ENCODE measurements around the gene DMC1.
"Not testable (repeated sequence)": the region's sequence is repeated elsewhere in the genome, so short reads cannot be mapped to it uniquely, and the experiment has no call there.

Gene DMC1

DNA sequence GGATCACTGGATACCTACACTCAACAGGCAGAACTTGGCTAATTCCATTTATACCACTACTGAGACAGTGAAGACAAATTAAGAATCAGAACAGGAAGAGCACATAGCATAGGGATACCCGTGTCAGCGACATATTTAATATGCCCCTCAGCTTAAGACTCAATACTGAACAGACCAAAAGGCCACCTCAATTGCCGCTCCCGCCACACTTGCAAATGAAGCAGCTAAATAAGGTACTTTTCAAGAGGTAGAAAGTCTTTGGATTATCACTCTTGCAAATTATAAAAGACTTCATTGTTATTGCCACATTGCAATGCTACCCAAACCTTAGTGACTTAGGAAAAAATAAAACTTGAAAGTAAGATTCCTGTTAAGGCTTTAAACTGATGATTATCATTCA is 67.0 kb downstream of the DMC1 start:
- no peak for DNase-seq (ENCODE audit: low read depth in 2 of 2)

DNA sequence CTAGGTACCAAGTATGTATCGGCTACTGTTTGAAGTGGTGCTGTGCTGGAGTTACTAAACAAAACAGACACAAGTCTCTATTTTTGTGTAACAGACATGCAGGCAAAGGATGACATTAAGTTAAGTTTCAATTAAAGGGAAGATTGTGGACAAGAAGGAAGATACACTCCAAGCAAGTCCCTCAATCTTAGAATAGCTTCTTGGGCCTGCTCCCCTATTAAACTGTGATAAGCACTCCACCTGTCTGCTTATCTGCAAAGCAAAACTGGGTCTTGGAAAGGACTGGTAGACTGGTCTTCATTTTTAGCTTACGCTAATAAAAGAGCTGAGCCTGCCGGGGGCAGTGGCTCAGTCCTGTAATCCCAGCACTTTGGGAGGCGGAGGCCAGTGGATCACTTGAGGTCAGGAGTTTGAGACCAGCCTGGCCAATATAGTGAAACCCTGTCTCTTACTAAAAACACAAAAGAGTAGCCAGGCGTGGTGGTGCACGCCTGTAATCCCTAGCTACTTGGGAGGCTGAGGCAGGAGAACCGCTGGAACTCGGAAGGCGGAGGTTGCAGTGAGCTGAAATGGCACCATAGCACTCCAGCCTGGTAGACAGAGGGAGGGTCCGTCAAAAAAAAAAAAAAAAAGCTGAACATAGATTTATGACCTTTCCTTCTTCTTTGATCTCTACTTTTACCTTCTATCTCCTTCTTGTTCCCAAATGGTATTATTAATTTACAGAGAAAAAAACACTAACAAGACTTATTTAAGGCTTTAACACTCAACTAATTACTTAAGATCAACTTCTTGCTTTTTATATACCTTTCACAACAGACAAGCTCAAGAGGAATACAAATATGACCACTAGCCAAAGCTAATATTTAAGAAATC is 67.9 kb downstream of the DMC1 start:
- DNase-seq (ENCODE audit: low read depth in 2 of 2), result no peak

DNA sequence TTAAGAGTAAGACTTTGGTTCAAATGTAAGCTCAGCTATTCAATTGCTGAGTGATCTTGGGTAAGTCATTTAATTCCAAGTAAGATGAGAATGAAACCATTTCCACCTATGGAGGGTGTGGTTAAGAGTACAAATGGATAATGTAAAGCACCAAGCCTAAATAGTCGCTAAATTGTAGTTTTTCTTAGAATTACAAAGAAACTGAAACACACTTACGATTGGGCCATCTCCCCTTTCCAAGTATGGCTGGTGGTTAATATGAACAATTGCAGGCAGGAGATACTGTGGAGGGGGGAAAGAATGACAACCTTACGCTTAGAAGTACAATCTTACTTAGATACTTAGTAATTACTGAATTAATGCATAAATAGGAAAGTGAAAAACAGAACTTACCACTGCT is 72.1 kb downstream of the DMC1 start:
- DNase-seq (ENCODE audit: low read depth in 2 of 2), result no peak

DNA sequence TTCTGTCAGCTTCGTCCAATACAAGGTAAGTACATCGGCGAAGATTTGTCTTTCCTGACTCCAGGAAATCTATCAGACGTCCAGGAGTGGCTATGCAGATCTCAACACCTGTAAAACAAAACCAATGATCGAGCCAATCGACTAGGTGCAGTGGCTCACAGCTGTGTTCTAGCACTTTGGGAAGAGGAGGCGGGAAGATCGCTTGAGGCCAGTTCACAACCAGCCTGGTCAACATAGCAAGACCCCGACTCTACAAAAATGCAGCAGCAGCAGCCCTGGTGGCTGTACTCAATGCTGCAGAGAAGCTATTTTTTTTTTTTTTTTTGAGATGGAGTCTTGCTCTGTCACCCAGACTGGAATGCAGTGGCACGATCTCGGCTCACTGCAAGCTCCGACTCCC is 75.0 kb downstream of the DMC1 start:
- DNase-seq (ENCODE audit: low read depth in 2 of 2), result no peak

DNA sequence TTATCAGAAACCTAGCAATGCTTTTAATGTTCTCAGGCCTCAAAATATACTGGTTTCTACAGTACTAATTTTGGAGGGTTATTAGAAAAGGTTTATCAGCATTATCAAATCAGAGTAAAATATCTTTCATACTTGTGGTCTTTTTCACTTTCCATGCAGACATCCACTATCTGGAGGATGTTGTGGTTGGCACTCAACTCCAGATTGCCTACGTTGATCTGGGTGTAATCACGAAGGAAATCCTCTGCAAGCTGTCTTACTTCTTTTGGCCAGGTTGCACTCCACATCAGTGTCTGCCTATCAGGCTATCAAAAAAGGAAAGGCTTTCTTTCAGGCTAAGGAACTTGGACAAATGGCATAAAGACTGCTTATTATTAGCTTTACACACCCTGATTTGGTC is 75.5 kb downstream of the DMC1 start:
- DNase-seq (ENCODE audit: low read depth in 2 of 2), result no peak

DNA sequence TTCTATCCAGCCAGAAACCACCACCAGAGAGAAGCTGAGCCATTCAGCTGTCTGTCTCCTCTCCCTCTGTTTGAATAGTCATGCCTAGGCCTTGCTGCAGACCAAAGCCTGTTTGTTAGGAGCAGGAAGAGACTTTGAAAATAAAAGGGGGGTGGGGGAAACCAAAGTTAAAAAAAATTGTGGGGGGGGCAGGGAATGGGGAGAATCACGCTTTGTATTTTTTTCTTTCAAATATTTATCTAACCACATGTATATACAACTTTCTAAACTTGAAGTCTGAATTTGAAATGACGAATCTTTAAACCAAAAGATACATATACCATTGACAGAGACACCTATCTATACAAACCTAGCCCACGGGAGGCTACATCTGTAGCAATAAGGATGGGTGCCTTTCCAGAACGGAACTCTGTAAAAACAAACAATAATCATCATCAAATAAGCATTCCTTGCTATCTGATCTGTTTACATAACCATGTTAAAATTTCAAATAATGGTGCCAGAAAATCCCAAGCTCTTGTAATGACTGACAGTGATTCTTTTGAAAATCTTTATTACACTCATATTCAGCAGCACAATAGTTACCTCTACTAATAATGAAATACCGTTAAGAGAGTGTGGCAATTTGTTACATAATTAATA is 78.2 kb downstream of the DMC1 start:
- DNase-seq (ENCODE audit: low read depth in 2 of 2), result no peak

DNA sequence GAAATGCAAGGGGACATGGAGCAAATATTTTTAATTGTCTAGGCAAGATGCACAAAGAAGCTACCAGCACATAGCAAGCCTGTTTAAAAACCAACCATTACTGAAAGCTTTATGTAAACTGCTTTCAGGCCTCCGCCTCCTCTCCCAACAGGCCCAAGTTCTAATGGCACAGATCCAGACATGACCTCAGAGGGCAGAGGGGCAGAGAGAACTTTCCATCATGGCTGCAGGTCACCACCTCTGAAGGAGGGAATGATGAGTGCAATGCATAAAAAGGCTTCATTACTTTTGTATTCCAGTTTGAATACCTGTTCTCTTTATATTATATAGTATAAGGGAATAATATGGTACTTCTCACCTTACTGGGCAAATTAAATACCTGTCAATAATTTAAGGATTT is 79.1 kb downstream of the DMC1 start:
- DNase-seq (ENCODE audit: low read depth in 2 of 2), result no peak

DNA sequence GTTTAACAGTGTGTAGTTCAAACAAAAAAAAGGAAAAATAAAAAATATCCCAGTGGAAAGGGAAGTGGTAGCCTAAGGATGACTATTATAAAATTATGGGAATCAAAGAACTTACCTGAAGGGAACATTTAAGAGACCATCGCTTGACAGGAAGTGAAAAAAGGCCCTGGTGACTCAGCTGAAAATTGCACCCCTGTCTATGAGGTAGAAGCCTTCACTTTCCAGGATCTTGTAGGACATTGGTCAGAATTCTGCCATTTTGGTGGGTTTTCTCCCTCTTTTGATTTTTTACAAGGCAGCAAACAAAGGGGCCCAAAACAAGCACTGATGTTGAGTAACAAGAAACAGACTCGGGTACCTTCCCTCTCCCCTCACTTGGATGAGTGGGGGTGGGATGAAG is 79.5 kb downstream of the DMC1 start:
- no peak for DNase-seq (ENCODE audit: low read depth in 2 of 2)

DNA sequence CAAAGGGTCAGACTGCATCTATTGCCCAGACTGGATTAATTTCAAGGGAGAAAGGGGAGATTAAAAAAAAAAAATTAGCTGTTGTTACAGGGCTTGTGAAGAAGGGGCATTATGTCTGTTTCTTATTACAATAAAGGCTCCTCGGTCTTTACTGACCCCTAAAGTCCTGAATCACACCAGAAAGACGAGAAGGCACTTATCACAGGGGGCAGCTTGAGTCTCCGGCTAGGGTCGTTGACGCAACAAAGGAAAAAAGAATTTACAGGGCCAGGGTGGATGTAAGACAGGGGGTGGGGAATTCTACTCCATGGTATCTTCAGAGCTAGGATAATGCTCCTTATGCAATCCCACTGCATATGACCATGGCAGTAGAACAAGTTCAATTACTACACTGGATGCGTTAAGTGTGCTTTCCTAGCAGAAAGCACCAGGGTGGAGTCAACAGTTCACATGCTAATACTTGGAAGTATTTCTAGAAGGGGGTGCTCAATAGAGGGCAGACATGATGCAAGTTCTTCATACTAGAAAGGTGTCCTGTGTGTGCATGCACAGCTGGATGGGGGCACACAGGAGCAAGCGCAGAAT is 80.3 kb downstream of the DMC1 start:
- no peak for DNase-seq (ENCODE audit: low read depth in 2 of 2)

DNA sequence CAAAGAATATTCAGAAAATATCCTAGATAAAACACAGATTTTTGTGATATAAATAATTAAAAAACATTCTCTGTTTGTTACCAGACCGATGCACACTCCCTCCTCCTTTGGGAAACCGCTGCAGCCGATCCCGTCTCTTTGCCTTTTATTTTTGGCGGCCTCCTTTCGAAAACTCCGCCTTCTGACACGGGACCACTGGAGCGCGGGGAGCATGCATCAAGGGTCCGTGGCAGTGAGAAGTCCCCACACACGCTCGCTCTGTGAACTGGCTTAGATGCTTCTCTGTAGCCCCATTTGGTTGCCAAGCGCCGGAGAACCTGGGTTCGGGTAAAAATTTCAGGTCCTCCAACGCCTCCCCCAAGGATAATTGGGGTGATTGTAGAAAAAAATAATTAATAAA is 80.8 kb downstream of the DMC1 start:
- DNase-seq (ENCODE audit: low read depth in 2 of 2), result no peak

DNA sequence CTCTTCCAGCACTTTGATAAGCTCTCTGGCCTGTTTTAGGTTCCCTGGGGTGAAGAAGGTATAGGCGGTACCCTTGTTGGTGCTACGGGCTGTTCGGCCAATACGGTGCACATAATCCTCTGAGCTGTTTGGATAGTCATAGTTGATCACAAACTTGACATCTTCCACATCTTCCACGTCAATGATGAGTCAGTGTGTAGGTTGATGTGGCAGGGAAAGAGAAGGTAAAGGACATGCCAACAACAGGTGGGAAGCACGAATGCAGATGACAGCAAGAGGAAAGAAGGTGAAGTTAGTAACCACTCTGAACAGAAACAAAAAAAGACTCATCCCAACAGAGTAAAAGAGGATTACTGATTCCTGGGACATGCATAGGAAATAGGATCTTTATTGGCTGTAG is 82.0 kb downstream of the DMC1 start:
- no peak for DNase-seq (ENCODE audit: low read depth in 2 of 2)

DNA sequence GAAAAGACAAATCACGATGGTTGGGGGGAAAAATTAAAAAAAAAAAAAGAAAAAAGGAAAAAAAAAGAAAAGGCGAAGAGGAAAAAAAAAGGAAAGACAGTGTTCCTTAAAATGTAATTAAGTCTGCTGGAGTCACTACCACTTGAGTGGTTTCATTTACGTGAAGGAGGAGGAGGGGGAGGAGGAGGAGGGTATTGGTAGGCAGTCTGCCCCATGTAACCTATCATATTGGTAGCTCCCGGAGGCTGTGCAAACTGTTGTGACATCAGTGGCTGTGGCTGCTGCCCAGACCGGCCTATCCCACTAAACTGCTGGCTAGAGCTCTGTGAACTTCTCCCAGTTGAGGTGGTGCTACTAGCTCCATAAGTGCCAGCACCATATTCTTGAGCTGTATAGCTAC is 84.2 kb downstream of the DMC1 start:
- no peak for DNase-seq (ENCODE audit: low read depth in 2 of 2)

DNA sequence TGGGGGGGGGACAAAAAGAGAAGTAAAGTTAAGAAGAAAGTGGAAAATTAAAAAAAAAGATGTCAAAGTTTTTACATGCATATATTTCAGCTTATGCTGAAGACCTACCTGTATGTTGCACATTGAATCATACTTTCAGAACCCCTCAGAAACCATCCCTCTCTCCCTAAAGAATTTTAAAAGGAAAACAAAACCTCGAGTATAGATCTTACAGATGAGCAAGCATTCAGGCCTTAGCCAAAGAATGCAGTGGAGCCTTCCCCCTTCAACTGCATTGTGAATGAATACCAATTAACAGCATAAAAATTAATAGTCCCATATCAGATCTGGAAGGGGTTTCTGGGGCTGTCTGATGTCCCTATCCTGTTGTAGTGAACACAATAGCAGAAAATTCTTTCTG is 85.7 kb downstream of the DMC1 start:
- no peak for DNase-seq (ENCODE audit: low read depth in 2 of 2)

DNA sequence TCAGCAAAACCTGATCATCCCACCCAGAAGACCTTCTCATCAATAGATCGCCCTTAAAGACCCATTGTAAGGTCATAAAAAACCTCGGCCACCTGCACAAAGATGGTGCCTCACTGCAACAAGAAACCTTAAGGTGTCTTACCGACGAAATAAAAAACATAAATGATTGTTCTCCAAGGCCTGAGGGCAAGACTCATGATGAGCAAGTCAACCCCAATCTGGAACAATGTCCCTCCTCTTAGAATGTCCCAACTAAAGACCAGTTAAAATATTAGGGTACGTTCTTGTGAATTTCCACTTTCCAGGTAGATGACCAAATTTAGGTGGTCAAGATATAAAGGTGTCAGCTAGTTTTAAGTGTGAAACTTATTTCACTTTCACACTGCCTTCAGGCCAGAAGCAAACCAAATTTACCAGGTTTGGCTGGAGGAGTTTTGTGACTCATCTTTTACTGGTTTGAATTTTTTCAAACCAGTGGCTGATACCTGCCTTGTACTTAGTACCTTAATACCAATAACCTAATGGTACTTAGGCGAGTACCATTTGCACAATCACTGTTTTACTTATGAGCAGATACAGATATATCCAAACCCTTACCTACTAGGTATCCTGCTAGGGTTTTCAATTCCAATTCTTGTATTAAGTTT is 87.2 kb downstream of the DMC1 start:
- no peak for DNase-seq (ENCODE audit: low read depth in 2 of 2)

DNA sequence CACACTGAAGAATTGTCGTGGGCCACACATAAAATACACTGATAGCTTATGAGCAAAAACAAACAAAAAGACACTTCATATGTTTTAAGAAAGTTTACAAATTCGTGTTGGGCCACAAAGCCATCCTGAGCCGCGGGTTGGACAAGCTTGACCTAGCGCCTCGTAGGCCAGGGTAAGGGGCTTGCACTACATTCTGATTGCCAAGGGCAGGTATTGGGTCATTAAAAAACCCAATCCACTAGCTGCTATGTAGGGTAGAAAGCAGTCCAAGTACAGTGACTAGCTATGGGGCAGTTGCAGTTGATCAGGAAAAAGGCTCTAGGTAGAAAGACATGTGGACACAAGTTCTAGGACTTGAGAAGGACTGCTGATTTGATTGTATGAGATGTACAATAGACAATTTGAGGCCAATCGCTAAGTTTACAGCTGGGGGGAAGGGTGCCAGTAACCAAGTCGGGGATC is 88.1 kb downstream of the DMC1 start:
- no peak for DNase-seq (ENCODE audit: low read depth in 2 of 2)

DNA sequence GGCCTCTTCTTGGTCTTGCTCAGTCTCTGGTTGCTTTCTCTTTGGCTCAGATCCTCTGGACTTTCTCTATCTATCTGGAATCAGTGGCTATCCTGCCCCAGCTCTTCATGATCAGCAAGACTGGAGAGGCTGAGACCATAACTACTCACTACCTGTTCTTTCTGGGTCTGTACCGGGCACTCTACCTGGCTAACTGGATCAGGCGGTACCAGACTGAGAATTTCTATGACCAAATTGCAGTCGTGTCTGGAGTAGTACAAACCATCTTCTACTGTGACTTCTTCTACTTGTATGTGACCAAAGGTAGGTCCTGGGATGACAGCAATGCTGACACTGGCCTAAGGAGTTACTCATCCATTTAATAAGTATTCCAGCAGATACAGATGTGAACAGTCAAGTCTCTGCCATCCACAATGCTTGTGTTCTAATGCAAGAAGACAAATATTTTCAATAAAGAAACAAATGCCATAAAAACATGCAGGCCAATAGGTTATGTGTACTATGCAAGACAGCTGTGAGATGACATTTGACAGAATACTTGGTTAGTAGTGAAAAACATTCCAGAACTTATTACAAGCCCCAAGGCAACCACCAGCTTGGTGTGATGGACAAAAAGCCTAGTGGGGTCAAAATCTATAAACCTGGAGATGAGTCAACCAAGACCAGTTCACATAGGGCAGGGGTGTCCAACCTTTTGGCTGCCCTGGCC is 88.7 kb downstream of the DMC1 start:
- no peak for DNase-seq (ENCODE audit: low read depth in 2 of 2)

DNA sequence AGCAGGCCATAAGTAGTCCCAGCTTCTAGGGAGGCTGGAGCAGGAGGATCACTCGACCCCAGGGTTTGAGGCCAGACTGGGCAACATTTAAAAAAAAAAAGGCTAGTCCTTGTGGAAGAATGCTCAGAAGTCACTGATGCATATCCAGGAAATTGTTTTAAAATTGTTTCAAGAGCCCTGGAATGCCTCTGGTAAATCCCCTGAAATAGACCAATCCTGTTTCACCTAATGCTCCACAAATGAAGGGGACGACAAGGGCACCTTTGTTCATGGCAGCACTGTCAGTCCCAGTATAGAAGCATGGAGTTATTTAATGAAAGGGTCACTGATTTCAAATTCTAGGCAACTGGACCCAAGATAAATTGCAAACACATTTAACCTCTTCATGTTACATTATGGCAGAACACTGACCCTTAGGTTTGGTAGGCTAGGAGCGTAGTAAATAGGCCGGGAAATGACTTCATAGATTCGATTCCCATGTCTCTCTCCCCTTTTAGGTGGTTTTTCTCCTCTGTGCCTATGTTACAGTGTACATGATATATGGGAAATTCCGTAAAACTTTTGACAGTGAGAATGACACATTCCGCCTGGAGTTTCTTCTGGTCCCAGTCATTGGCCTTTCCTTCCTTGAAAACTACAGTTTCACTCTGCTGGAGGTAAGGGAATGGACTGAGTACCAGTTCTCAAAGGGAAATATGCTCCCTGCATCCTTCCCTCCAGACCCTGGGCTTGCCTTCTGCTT is 90.7 kb downstream of the DMC1 start:
- DNase-seq (ENCODE audit: low read depth in 2 of 2), result no peak

DNA sequence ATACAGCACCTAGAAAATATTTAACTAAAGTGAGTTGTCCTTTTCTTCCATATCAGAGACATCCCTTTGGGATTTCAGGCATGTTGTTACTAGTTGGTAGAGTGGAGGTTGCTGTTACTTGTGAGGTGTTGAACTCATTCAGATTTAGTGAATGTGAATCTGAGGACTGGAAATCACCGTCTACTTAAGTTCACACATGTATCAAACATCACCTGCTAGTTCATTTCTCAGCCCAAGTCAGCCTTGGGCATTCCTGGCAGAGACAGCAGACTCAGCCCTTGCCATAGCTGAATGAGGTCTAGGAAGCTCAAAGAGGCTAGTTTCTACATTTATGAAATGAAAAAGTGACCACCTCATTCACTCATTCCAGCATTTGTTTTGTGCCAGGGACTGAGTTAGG is 92.4 kb downstream of the DMC1 start:
- DNase-seq (ENCODE audit: low read depth in 2 of 2), result no peak

DNA sequence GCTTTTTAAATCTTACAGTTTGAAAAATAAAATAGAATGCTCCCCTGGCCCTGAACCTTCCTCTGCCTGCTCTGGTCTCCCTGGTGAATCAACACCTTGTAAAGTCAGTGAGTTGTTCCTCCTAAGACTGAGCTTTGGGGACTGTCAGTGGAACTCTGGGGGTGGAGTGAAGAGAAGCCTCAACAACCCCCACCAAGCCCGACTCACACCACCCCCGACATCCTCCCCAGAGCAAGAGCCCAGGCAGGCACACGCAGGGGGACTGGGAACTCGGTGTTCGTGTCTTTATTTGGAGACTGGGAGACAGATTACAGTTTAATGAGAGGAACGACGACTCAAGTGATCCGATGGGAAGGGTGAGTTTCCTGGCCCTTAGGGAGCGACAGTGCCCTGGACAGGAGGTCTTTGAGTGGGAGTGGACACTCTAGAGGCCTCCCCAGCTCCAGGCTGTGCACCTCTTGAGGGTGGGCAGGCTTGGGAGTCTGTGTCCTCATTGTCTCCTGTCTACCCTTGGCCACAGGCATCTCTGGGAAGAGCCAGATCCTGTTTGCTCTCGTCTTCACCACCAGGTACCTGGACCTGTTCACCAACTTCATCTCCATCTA is 95.9 kb downstream of the DMC1 start:
- no peak for DNase-seq (ENCODE audit: low read depth in 2 of 2)

DNA sequence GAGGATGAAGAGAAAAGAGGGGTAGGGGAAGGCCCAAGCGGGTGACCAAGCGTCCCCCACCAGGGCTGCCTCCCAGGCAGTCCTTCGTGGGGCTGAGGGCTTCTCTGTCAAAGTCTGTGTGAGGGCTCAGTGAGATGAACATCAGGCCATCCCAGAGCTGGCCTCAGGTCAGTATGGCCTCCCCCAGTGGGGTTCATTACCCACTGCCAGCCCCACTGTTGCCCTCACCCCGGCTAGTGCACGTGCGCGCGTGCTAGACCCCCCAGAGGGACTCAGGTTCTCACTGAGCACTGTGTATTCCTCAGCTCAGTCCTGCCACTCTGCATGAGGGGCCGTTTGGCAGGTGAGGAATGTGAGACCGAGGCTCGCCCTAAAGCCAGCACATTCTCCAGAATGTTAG is 98.7 kb downstream of the DMC1 start:
- DNase-seq (ENCODE audit: low read depth in 2 of 2), result no peak

DNA sequence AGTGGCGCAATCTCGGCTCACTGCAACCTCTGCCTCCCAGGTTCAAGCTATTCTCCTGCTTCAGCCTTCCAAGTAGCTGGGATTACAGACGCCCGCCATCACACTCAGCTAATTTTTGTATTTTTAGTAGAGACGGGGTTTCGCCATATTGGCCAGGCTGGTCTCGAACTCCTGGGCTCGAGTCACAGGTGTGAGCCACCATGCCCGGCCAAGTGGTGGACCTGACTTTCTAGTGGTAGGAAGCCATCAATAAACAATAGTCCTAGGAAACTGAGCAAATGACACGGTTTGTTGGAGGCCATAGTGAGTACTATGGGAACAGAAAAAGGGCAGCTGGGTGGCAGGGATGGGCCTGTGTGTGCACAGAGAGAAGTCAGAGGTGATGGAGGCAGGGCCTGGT is 99.8 kb downstream of the DMC1 start:
- not testable (repeated sequence) for DNase-seq (ENCODE audit: low read depth in 2 of 2)

All from stimulated activated CD8-positive, alpha-beta memory T cell treated with anti-CD3 and anti-CD28 coated beads, Interleukin-15, amount 100 ng/mL, for 48 hours (primary cell).